ENCODE results near the gene SMARCA2.

- TF ChIP-seq CTCF (conservative IDR thresholded peaks at IDR 0.05; ENCODE audit: low read depth, low read length) (no peak), EZH2phosphoT487 (IDR thresholded peaks at IDR 0.05; ENCODE audit: borderline replicate concordance, low read length) (no peak), EZH2 (IDR thresholded peaks at IDR 0.05; ENCODE audit: low read length, unreplicated experiment) (no peak)
Observed at GRCh38 chr9:2039294-2040180, 24.4 kb downstream of the SMARCA2 start.

All from PC-3 (cell line).